HepG2 (cell line): Measurements from ENCODE around the gene TTLL1. TPM values are rescaled to one million over a fixed set of nuclear protein-coding genes. Genes with fewer than 3 reads are reported as not detected.

ENCODE experiments used
- ATAC-seq: fragments of 200-7000 bp; cut with Tn5 transposase; 3 replicates; pipeline ENCODE4 v1.9.1; 2020; ENCODE audit warnings: mild to moderate bottlenecking, moderate library complexity
- BruUV-seq: library from RNA; stranded (reverse); fragments of 400-500 nt; replicated peaks from 2 replicates; lab custom pipeline; 2021; lab: Mats Ljungman, UMichigan
- CTCF ChIA-PET: fragments of 300-600 bp; formaldehyde crosslinking; extraction: SDS; loops from one replicate; lab custom pipeline; 2021; ENCODE audit warnings: low total read pairs, inconsistent platforms, low intra/inter-chr PET ratio; lab: Yijun Ruan, JAX
- POLR2A ChIA-PET: fragments of 350-600 bp; sonication (Branson Sonifier 250); formaldehyde crosslinking; loops from one replicate; lab custom pipeline; 2020; ENCODE audit warnings: antibody characterized with exemption, inconsistent platforms; lab: Yijun Ruan, JAX
- DNase-seq: peaks from one replicate; pipeline ENCODE4 v3.0.0-alpha.2; 2015; ENCODE audit warnings: low spot score
- FAIRE-seq: peaks from 3 replicates; lab custom pipeline; 2011; peaks lifted over from hg19 to GRCh38; lab: Jason Lieb, UNC
- H2AFZ ChIP-seq: one replicate; pipeline ENCODE4 v1.6.1; 2011; ENCODE audit warnings: low read length, inconsistent platforms
- H3K27ac ChIP-seq: fragments of 300-600 bp; 3 replicates; pipeline ENCODE4 v1.8.0; 2011; ENCODE audit warnings: mixed run types, mild to moderate bottlenecking, mixed read lengths, low read length, inconsistent platforms; ENCODE audit not compliant: insufficient read depth; ENCODE audit errors: extremely low read length
- H3K27me3 ChIP-seq, 2 experiments: fragments of 200-600 bp in 1 of 2; 2 replicates in 1 of 2; 3 replicates in 1 of 2; pipeline versions ENCODE4 v1.6.0 to v1.8.0; 2011; ENCODE audit warnings: low read length in 2 of 2, mild to moderate bottlenecking in 2 of 2, moderate library complexity in 2 of 2, inconsistent platforms in 1 of 2; ENCODE audit not compliant: insufficient read depth in 2 of 2, control insufficient read depth in 1 of 2
- H3K36me3 ChIP-seq, 2 experiments: fragments of 200-600 bp in 1 of 2; replicated peaks in 1 of 2; 2 replicates in 1 of 2; 3 replicates in 1 of 2; pipeline versions ENCODE4 v1.5.1 to v1.8.0; 2011; ENCODE audit warnings: low read length in 2 of 2, inconsistent platforms in 1 of 2; ENCODE audit not compliant: insufficient read depth in 2 of 2, control insufficient read depth in 1 of 2
- H3K4me1 ChIP-seq: 2 replicates; pipeline ENCODE4 v1.5.1; 2012; ENCODE audit warnings: low read length, inconsistent platforms; ENCODE audit not compliant: insufficient read depth
- H3K4me2 ChIP-seq: 2 replicates; pipeline ENCODE4 v1.6.0; 2011; ENCODE audit warnings: low read depth, low read length, inconsistent platforms
- H3K4me3 ChIP-seq, 3 experiments: fragments of 200-600 bp in 1 of 3; sonication (generic), shearing (Covaris generic) in 1 of 3; replicated peaks in 1 of 3; 2 replicates each; pipeline ENCODE4 v1.5.1; 2011 to 2016; ENCODE audit warnings: low read length in 3 of 3, inconsistent platforms in 2 of 3, low read depth in 2 of 3, mild to moderate bottlenecking in 2 of 3, control low read depth in 1 of 3, mixed read lengths in 1 of 3; ENCODE audit not compliant: insufficient read depth in 1 of 3
- H3K79me2 ChIP-seq: one replicate; pipeline ENCODE4 v1.6.1; 2011; ENCODE audit warnings: low read length, inconsistent platforms; ENCODE audit not compliant: insufficient read depth
- H3K9ac ChIP-seq: 2 replicates; pipeline ENCODE4 v1.6.0; 2011; ENCODE audit warnings: mild to moderate bottlenecking, low read depth, low read length, inconsistent platforms; ENCODE audit not compliant: insufficient read depth
- H3K9me3 ChIP-seq: 2 replicates; pipeline ENCODE4 v1.5.1; 2012; ENCODE audit warnings: mild to moderate bottlenecking, low read length
- H4K20me1 ChIP-seq: 2 replicates; pipeline ENCODE4 v1.6.0; 2011; ENCODE audit warnings: inconsistent platforms, mild to moderate bottlenecking, low read length, moderate library complexity; ENCODE audit not compliant: insufficient read depth
- AGO1 ChIP-seq: fragments of 200-400 bp; formaldehyde crosslinking; IDR thresholded peaks from 2 replicates; pipeline ENCODE4 v1.6.1; 2017; ENCODE audit warnings: mild to moderate bottlenecking, low read depth, low read length, moderate library complexity; ENCODE audit not compliant: poor library complexity, severe bottlenecking
- ATAD3A ChIP-seq: sonication (generic); formaldehyde crosslinking; IDR thresholded peaks from 2 replicates; pipeline ENCODE4 v1.4.0; 2020; ENCODE audit warnings: missing genetic modification reagents
- ATF3 ChIP-seq: sonication (generic); formaldehyde crosslinking; IDR thresholded peaks from 2 replicates; pipeline ENCODE4 v1.4.0; 2020; ENCODE audit warnings: missing genetic modification reagents
- FOSL2 ChIP-seq: sonication (generic); formaldehyde crosslinking; IDR thresholded peaks from 2 replicates; pipeline ENCODE4 v1.4.0; 2020; ENCODE audit warnings: missing genetic modification reagents
- MAFK ChIP-seq, 2 experiments: IDR thresholded peaks in 1 of 2; conservative IDR thresholded peaks in 1 of 2; 2 replicates each; pipeline ENCODE4 v1.6.1; 2011; ENCODE audit warnings: improper control_type of control experiment in 2 of 2, low read length in 2 of 2
- RXRB ChIP-seq: IDR thresholded peaks from 2 replicates; pipeline ENCODE4 v1.6.1; 2016; ENCODE audit warnings: borderline replicate concordance, missing genetic modification reagents, missing compliant biosample characterization
- SALL1 ChIP-seq: sonication (generic); formaldehyde crosslinking; IDR thresholded peaks from 2 replicates; pipeline ENCODE4 v1.8.0; 2022; ENCODE audit warnings: mild to moderate bottlenecking, missing genetic modification reagents
- SAP130 ChIP-seq: IDR thresholded peaks from 2 replicates; pipeline ENCODE4 v1.6.1; 2016; ENCODE audit warnings: low read depth
- ZNF142 ChIP-seq: sonication (generic); formaldehyde crosslinking; IDR thresholded peaks from 2 replicates; pipeline ENCODE4 v1.4.0; 2020; ENCODE audit warnings: missing genetic modification reagents
- ZNF24 ChIP-seq: fragments of 450-650 bp; IDR thresholded peaks from 2 replicates; pipeline ENCODE4 v1.6.1; 2017; ENCODE audit warnings: antibody characterized with exemption, mild to moderate bottlenecking
- ZNF337 ChIP-seq: sonication (generic); formaldehyde crosslinking; IDR thresholded peaks from 2 replicates; pipeline ENCODE4 v1.5.1; 2020; ENCODE audit warnings: missing genetic modification reagents, low read depth, mild to moderate bottlenecking, borderline replicate concordance
- ZNF557 ChIP-seq: sonication (generic); formaldehyde crosslinking; IDR thresholded peaks from 2 replicates; pipeline ENCODE4 v1.4.0; 2020; ENCODE audit warnings: missing genetic modification reagents
- ZNF772 ChIP-seq: sonication (generic); formaldehyde crosslinking; IDR thresholded peaks from 2 replicates; pipeline ENCODE4 v1.5.0; 2020; ENCODE audit warnings: mild to moderate bottlenecking, missing genetic modification reagents
- WGBS: methylation state at CpG from one replicate; pipeline ENCODE4 v1.1.6; 2017; ENCODE audit warnings: low lambda C conversion rate; 5-methylcytosine and 5-hydroxymethylcytosine counted together
- in situ Hi-C: cut with HindIII; loops from 2 replicates; pipeline ENCODE4 v1.10.0; 2017; ENCODE audit warnings: low pct_unique_long_range_greater_than_20kb; ENCODE audit not compliant: extremely low pct_ligation_motif_present
- intact Hi-C: fragments of 100-400 bp; cut with micrococcal nuclease; formaldehyde crosslinking; loops from one replicate; pipeline ENCODE4 v1.10.0; 2022; ENCODE audit not compliant: unreplicated experiment
- polyA plus RNA-seq, 8 experiments: library from polyadenylated mRNA; depleted of rRNA in 3 of 8; stranded (reverse) in 7 of 8; unstranded in 1 of 8; fragments of >200 nt; fragmentation: Illumina TruSeq in 4 of 8; extraction: Trizol in 4 of 8; gene quantifications; 2 replicates each; pipeline versions ENCODE4 v1.2.1 to v1.2.3, GENCODE V29; 2011 to 2016; ENCODE audit warnings: low read depth in 4 of 8, missing spikeins in 1 of 8, mixed read lengths in 1 of 8; ENCODE audit not compliant: insufficient read depth in 1 of 8
- total RNA-seq, 5 experiments: library from RNA; depleted of rRNA; stranded (reverse); fragments of >200 nt; fragmentation: Illumina TruSeq; extraction: Trizol; gene quantifications; 2 replicates each; pipeline ENCODE4 v1.2.3, GENCODE V29; 2016; ENCODE audit warnings: low read depth in 1 of 5

Gene TTLL1
- total and polyA plus RNA-seq, 2 of the 13 experiments (the other 11 are each of a cell fraction or from before 2014, with no cell fraction given): 1.6 to 5.3 TPM

- no peak for TF ChIP-seq ZNF142 (CRISPR knock-in tag)
Measured at GRCh38 chr22:43127166-43127908, 38.1 kb upstream of the TTLL1 start (continued).

- Histone ChIP-seq H3K9me3 (no peaks in the 10 kb centered on the region), H3K27me3 (no peaks in the 10 kb centered on the region), H3K4me2 (peak overlapping the region; percentile 88), H3K9ac (peak overlapping the region; percentile 24; the same call in 1 of the 2 replicates), H3K79me2 (no peaks in the 10 kb centered on the region), H3K4me3 (peak overlapping the region in 1 of 3 experiments; percentile 57; a peak in 2 of 6 replicates), H2AFZ (no peak overlapping the region), H3K27ac (no peak overlapping the region), H3K36me3 (peaks cover 0 to 2% of the 10 kb centered on the region in 2 experiments; a peak in 1 of 5 replicates), H4K20me1 (no peaks in the 10 kb centered on the region), H3K4me1 (peaks cover 31% of the 10 kb centered on the region)
- WGBS: 25% methylated on average over 3 of the region's 5 CpGs
- no peak for FAIRE-seq
- no TSS peak for BruUV-seq
- in situ Hi-C loops (no loop called here), intact Hi-C loops (loop anchor here (2.0 to 5.0 kb wide), 2 partner anchors 16 to 34 kb away; partner anchors contain the start of gene BIK)
- ChIA-PET POLR2A (interaction anchor here (0.6 to 2.0 kb wide), 8 partner anchors 16 to 474 kb away, joined by 3 to 13 read pairs (median 3); partner anchors contain the start of genes BIK, MCAT and TTLL12), CTCF (no interaction called here)
- ATAC-seq: peak; percentile 79
- DNase-seq: peak; percentile 65
- TF ChIP-seq ZNF772 (CRISPR knock-in tag) (0 out of 2 replicates have a peak, but pooled peaks have one; percentile 24), AGO1 (no peak), ATAD3A (no peak), RXRB (CRISPR knock-in tag) (0 out of 2 replicates have a peak, but pooled peaks have one; percentile 22), SAP130 (peak; percentile 40; the same call in 1 of the 2 replicates), ZNF557 (CRISPR knock-in tag) (no peak), MAFK (conservative IDR thresholded peaks at IDR 0.05 in 1 of 2, IDR thresholded peaks at IDR 0.05 in 1 of 2; ENCODE audit: low read length in 2 of 2) (no peak), ATF3 (CRISPR knock-in tag) (peak; percentile 83), ZNF337 (no peak), ZNF24 (no peak), SALL1 (0 out of 2 replicates have a peak, but pooled peaks have one; percentile 21), FOSL2 (CRISPR knock-in tag) (peak; percentile 88)
Measured at GRCh38 chr22:43126501-43127165, 37.4 kb upstream of the TTLL1 start.
